Measurements from ENCODE around the gene BPTF.
A peak's percentile ranks its signal among the peaks of the same experiment; 100 is the strongest.
"Not testable (repeated sequence)": the region's sequence is repeated elsewhere in the genome, so short reads cannot be mapped to it uniquely, and the experiment has no call there.

BPTF gene

DNA sequence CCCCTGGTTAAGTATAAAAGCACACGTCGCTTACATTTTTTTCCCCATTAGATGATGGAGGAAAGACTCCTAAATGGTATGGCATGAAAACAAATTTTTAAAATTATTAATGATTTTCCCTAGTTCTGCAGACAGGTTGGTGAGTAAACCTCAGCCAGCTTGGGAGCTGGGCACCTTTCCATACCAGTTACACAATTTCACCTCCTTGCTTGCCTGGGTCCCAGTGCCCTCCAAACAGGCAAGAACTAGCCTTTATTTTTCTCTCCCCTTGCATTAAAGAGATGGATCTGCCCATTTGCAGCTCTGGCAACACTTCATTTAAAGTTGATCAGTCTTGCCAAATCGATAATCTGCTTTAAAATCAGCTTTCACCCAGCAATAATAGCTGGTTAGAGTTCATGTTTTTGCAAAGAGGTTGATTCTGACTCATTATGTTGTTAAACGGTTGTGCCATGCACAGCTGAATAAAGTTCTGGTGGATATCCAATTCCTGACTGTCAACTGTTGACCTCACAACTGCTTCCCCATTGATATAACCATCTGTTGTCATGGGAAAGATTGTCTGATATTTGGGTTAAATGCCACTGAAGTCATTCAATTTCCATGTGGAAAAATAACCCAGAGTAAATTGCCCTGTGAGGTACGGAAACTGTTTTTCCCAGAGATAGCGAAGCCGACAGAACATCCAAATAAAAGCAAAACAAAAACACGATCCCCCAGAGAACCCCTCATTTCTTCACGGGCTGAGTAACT, 169.7 kb downstream of the BPTF start:
- WGBS, result 49% methylated on average over 7 of the region's 9 CpGs
- peaks cover 25% of the 10 kb centered on the region for H3K27me3 ChIP-seq (ENCODE audit: insufficient read depth, low read length)
- peaks cover 12% of the 10 kb centered on the region for H3K36me3 ChIP-seq (ENCODE audit: insufficient read depth, low read length)
- H3K9ac ChIP-seq (ENCODE audit: low read depth, low read length), result no peak overlapping the region
- H3K4me3 ChIP-seq (ENCODE audit: low read length), result peak overlapping the region; percentile 72
- H3K4me1 ChIP-seq (ENCODE audit: insufficient read depth, low read length), result peaks cover 13% of the 10 kb centered on the region
- H3K27ac ChIP-seq (ENCODE audit: low read depth, low read length), result no peak overlapping the region
- H3K9me3 ChIP-seq (ENCODE audit: insufficient read depth, low read depth, low read length), result no peaks in the 10 kb centered on the region

DNA sequence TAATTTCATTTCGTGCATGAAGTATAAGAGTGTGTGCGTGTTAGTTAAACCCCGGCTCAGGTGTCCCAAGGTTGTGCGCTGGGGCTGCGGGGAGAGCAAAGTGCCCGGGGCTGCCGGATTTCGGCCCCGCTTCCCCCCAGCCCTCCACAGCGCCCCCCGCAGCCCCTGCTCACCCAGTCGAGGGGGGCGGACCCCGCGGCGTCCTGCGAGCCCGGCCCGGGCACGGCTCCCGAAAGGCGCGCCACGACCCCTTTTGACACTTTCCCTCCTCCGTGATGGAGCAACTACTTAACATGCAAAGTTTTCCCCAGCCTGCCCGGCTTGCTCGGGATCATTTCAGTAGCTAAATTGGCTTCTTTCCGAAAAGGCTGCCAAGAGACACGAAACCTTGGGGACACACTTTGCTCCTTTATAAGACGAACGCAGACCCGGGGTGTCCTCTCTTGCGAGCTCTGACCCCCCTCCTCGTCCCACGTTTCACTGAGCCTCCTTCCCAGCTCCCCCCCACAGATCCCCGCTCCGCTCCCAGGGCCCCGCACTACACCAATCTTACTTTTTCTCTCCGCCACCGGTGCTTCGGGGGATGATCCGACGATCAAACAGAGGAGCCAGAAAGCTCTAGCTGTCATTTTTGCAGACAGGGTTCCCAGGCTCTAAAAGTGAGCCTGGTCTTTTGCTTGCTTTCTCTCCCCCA, 170.4 kb downstream of the BPTF start:
- WGBS, result under 1% methylated on average over 42 of the region's 43 CpGs

DNA sequence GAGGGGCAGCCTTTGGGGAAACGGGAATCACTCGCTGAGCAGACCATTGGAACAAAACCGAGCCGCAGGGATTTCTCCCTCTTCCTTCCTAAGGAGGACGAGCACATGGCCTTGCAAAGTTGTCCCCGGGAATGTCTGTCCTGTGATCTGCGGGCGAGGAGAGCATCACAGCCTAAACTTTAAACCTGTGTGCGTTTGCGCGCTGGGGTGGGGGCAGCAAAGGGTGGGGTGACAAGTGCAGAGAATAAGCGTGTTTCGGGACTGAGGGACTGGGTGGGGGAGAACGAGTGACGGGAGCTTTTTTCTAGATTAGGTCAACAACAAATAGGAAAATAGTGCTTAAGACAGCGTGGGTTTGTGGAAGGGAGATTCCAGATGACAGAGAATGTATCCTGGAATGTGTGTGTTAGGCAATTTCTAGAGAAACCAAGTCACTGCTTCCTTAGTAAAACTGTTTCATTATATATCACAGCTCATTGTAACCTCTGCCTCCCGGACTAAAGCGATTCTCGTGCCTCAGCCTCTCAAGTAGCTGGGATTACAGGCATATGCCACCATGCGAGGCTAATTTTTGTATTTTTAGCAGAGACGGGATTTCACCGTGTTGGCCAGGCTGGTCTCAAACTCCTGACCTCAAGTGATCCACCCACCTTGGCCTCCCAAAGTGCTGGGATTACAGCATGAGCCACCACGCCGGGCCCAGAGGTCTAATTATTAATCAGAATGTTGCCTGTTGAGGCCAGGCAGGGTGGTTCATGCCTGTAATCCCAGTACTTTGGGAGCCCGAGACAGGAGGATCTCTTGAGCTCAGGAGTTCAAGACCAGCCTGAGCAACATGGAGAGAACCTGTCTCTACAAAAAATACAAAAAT, 171.2 kb downstream of the BPTF start, which contains the start of gene C17orf58:
C17orf58 (minus strand) TSS at position 169 of the 871 bp plus-strand sequence. CDS start 271 bp downstream, outside the sequence.
- Histone ChIP-seq H3K27me3 (ENCODE audit: insufficient read depth, low read length) (peaks cover 25% of the 10 kb centered on the region), H3K9ac (ENCODE audit: low read depth, low read length) (0 out of 2 replicates have a peak within 1 kb of the TSS, but pooled peaks have one; percentile 26), H3K4me1 (ENCODE audit: insufficient read depth, low read length) (peaks cover 13% of the 10 kb centered on the region), H3K4me3 (ENCODE audit: low read length) (peak within 1 kb of the TSS; percentile 72)
- not testable (repeated sequence) for H3K9me3 ChIP-seq (ENCODE audit: insufficient read depth, low read depth, low read length); H3K27ac ChIP-seq (ENCODE audit: low read depth, low read length); H3K36me3 ChIP-seq (ENCODE audit: insufficient read depth, low read length)
- WGBS, result 32% methylated on average over 25 of the region's 25 CpGs

More for the DNA sequence above, 170.4 kb downstream of the BPTF start:
- 0 out of 2 replicates have a peak overlapping the region, but pooled peaks have one; percentile 26 for H3K9ac ChIP-seq (ENCODE audit: low read depth, low read length)
- H3K9me3 ChIP-seq (ENCODE audit: insufficient read depth, low read depth, low read length), result no peaks in the 10 kb centered on the region
- peaks cover 13% of the 10 kb centered on the region for H3K4me1 ChIP-seq (ENCODE audit: insufficient read depth, low read length)
- H3K36me3 ChIP-seq (ENCODE audit: insufficient read depth, low read length), result peaks cover 12% of the 10 kb centered on the region
- peaks cover 25% of the 10 kb centered on the region for H3K27me3 ChIP-seq (ENCODE audit: insufficient read depth, low read length)
- H3K4me3 ChIP-seq (ENCODE audit: low read length), result peak overlapping the region; percentile 72
- H3K27ac ChIP-seq (ENCODE audit: low read depth, low read length), result no peak overlapping the region

DNA sequence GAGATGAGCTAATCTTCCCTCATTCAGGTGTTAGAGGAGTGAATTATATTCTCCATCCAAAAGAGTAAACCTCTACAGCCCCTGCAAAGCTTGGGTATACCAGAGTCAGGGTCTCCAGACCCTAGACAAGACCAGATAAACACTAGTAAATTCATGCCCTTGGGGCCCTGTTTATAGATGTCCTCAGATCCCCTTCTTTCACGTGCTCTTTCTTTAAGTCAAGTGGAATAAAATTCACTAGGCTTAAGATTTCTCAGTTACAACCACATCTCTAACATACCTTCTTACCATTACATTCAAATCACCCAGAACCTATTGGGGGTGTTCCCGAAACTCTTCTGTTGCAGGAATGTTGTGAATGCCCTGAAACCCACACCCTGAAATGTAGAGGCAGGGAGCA, 173.2 kb downstream of the BPTF start:
- H3K4me3 ChIP-seq (ENCODE audit: low read length), result no peak overlapping the region
- no peaks in the 10 kb centered on the region for H3K36me3 ChIP-seq (ENCODE audit: insufficient read depth, low read length)
- H3K27ac ChIP-seq (ENCODE audit: low read depth, low read length), result no peak overlapping the region
- H3K9ac ChIP-seq (ENCODE audit: low read depth, low read length), result no peak overlapping the region
- H3K27me3 ChIP-seq (ENCODE audit: insufficient read depth, low read length), result peaks cover 25% of the 10 kb centered on the region
- H3K9me3 ChIP-seq (ENCODE audit: insufficient read depth, low read depth, low read length), result no peaks in the 10 kb centered on the region
- H3K4me1 ChIP-seq (ENCODE audit: insufficient read depth, low read length), result peaks cover 10% of the 10 kb centered on the region
- 89% methylated on average over 2 of the region's 2 CpGs for WGBS

DNA sequence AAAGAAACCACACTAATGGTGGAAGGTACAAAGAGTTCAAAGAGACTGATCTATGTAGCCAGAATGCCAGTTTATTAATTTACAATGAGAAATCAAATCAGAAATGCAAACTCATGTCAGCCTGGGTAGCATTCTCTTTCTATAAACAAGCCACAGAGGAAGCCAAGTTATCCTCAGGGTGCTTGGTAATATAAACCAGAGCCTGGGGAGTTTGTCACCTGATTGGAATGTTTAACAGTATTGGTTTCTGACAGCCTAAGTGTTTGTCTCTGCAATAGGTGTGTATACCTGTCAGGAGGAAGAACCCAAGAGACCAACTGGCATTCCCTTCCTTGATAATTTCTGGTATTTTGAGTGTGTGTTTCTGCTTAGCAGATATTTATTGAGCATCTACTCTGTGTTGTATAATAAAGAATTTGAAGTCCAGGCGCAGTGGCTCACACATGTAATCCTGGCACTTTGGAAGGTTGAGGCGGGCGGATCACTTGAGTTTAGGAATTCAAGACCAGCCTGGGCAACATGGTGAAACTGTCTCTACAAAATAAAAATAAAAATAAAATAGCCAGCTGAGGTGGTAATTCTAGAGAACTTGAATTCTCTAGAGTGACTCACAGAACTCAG, 174.1 kb downstream of the BPTF start:
- no peak overlapping the region for H3K27ac ChIP-seq (ENCODE audit: low read depth, low read length)
- no peaks in the 10 kb centered on the region for H3K9me3 ChIP-seq (ENCODE audit: insufficient read depth, low read depth, low read length)
- WGBS, result 94% methylated on average over 3 of the region's 3 CpGs
- H3K4me3 ChIP-seq (ENCODE audit: low read length), result no peak overlapping the region
- peaks cover 25% of the 10 kb centered on the region for H3K27me3 ChIP-seq (ENCODE audit: insufficient read depth, low read length)
- no peak overlapping the region for H3K9ac ChIP-seq (ENCODE audit: low read depth, low read length)
- H3K4me1 ChIP-seq (ENCODE audit: insufficient read depth, low read length), result peaks cover 10% of the 10 kb centered on the region
- H3K36me3 ChIP-seq (ENCODE audit: insufficient read depth, low read length), result no peaks in the 10 kb centered on the region

DNA sequence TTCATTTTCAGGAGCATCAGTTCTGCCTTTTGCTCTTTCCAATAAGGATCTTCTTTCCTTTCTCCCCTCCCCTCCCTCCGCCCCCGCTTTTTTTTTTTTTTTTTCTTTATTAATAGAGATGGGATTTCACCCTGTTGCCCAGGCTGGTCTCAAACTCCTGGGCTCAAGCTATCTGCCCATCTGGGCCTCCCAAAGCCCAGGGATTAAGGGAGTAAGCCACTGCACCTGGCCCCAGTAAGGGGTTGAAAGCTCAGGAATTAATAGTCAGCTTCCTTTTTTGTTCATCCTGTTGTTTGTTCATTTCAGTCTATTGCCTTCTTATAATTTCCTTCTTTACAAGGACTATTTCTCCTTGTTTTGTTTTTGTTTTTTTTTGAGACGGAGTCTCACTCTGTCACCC, 178.9 kb downstream of the BPTF start:
- H3K4me3 ChIP-seq (ENCODE audit: low read length), result no peak overlapping the region
- 100% methylated on average over 1 of the region's 3 CpGs for WGBS
- H3K27ac ChIP-seq (ENCODE audit: low read depth, low read length), result no peak overlapping the region
- no peaks in the 10 kb centered on the region for H3K9me3 ChIP-seq (ENCODE audit: insufficient read depth, low read depth, low read length)
- no peaks in the 10 kb centered on the region for H3K36me3 ChIP-seq (ENCODE audit: insufficient read depth, low read length)
- H3K4me1 ChIP-seq (ENCODE audit: insufficient read depth, low read length), result no peaks in the 10 kb centered on the region
- H3K27me3 ChIP-seq (ENCODE audit: insufficient read depth, low read length), result no peaks in the 10 kb centered on the region
- H3K9ac ChIP-seq (ENCODE audit: low read depth, low read length), result no peak overlapping the region

DNA sequence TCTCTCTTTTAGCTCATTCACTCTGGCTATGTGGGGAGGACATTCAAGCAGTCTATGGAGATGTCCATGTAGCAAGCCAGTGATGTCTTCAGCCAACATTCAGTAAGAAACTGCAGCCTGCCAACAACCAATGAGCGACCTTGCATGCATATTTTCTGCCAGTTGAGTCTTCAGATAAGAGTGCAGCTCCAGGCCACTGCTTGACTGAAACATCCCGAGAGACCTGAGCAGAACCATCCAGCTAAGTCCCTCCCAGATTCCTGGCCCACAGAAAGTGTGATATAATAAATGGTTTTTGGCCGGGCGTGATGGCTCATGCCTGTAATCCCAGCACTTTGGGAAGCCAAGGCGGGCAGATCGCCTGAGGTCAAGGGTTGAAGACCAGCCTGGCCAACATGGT, 181.5 kb downstream of the BPTF start:
- H3K9me3 ChIP-seq (ENCODE audit: insufficient read depth, low read depth, low read length), result no peaks in the 10 kb centered on the region
- 91% methylated on average over 6 of the region's 6 CpGs for WGBS
- H3K27ac ChIP-seq (ENCODE audit: low read depth, low read length), result no peak overlapping the region
- no peak overlapping the region for H3K4me3 ChIP-seq (ENCODE audit: low read length)
- H3K27me3 ChIP-seq (ENCODE audit: insufficient read depth, low read length), result no peaks in the 10 kb centered on the region
- H3K4me1 ChIP-seq (ENCODE audit: insufficient read depth, low read length), result no peaks in the 10 kb centered on the region
- no peak overlapping the region for H3K9ac ChIP-seq (ENCODE audit: low read depth, low read length)
- no peaks in the 10 kb centered on the region for H3K36me3 ChIP-seq (ENCODE audit: insufficient read depth, low read length)

DNA sequence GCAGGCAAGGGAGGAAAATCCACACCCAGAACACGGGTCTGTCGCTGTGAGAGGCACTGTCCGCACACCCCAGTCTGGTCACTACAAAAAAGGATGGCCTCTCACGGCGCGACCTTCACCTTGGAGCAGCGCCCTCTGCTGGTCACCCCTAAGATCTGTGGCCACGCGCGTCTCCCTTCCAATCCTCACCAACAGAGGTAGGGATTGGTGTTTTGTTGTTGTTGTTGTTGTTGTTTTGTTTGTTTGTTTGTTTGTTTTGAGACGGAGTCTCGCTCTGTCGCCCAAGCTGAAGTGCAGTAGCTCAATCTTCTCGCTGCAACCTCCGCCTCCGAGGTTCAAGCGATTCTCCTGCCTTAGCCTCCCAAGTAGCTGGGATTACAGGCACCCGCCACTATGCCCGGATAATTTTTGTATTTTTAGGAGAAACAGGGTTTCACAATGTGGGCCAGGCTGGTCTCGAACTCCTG, 185.9 kb downstream of the BPTF start:
- no peak overlapping the region for H3K9ac ChIP-seq (ENCODE audit: low read depth, low read length)
- peak overlapping the region; percentile 2; the same call in 1 of the 2 replicates for H3K4me3 ChIP-seq (ENCODE audit: low read length)
- no peaks in the 10 kb centered on the region for H3K27me3 ChIP-seq (ENCODE audit: insufficient read depth, low read length)
- no peak overlapping the region for H3K27ac ChIP-seq (ENCODE audit: low read depth, low read length)
- no peaks in the 10 kb centered on the region for H3K4me1 ChIP-seq (ENCODE audit: insufficient read depth, low read length)
- WGBS, result 48% methylated on average over 20 of the region's 20 CpGs
- no peaks in the 10 kb centered on the region for H3K36me3 ChIP-seq (ENCODE audit: insufficient read depth, low read length)
- H3K9me3 ChIP-seq (ENCODE audit: insufficient read depth, low read depth, low read length), result no peaks in the 10 kb centered on the region

DNA sequence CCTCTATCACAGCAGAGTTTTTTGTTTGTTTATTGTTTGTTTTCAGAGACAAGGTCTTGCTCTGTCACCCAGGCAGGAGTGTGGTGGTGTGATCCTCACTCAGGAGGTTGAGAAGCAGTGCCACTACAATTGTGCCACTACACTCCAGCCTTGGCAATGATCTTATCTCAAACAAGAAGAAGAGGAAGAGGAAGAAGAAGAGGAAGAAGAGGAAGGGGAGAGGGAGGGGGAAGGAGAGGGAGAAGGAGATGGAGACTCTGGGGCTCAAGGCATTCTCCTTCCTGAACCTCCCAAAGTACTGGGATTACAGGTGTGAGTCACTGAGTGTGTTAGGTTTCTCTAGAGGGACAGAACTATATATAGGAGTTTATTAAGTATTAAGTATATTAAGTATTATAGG, 188.1 kb downstream of the BPTF start:
- no peaks in the 10 kb centered on the region for H3K4me1 ChIP-seq (ENCODE audit: insufficient read depth, low read length)
- no peak overlapping the region for H3K9ac ChIP-seq (ENCODE audit: low read depth, low read length)
- no peak overlapping the region for H3K27ac ChIP-seq (ENCODE audit: low read depth, low read length)
- no peaks in the 10 kb centered on the region for H3K36me3 ChIP-seq (ENCODE audit: insufficient read depth, low read length)
- H3K4me3 ChIP-seq (ENCODE audit: low read length), result no peak overlapping the region
- no peaks in the 10 kb centered on the region for H3K27me3 ChIP-seq (ENCODE audit: insufficient read depth, low read length)
- no peaks in the 10 kb centered on the region for H3K9me3 ChIP-seq (ENCODE audit: insufficient read depth, low read depth, low read length)

DNA sequence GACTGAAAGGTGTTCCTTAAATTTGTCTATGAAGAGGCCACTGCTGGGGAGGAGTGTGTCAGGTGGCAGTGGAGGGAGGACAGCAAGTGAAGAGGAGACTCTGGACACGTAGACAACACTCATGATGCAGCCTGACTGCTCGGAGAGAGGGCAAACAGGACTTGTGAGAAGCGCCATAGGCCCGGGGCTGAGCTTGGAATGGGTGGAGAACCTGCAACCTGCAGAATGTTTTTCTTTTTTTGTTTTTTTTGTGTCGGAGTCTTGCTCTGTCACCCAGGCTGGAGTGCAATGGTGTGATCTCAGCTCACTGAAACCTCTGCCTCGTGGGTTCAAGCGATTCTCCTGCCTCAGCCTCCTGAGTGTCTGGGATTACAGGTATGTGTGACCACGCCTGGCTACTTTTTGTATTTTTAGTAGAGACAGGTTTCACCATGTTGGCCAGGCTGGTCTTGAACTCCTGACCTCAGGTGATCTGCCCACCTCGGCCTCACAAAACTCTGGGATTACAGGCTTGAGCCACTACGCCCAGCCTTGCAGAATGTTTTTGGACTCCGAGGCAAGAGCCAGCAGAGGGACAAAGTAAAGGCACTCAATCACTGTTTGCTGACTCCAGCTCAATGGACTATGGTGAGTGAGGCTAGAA, 189.9 kb downstream of the BPTF start:
- no peak overlapping the region for H3K9ac ChIP-seq (ENCODE audit: low read depth, low read length)
- H3K27ac ChIP-seq (ENCODE audit: low read depth, low read length), result no peak overlapping the region
- 91% methylated on average over 11 of the region's 11 CpGs for WGBS

More for the DNA sequence above, 189.9 kb downstream of the BPTF start:
- no peaks in the 10 kb centered on the region for H3K27me3 ChIP-seq (ENCODE audit: insufficient read depth, low read length)
- H3K36me3 ChIP-seq (ENCODE audit: insufficient read depth, low read length), result no peaks in the 10 kb centered on the region
- H3K4me3 ChIP-seq (ENCODE audit: low read length), result no peak overlapping the region
- H3K4me1 ChIP-seq (ENCODE audit: insufficient read depth, low read length), result no peaks in the 10 kb centered on the region
- no peaks in the 10 kb centered on the region for H3K9me3 ChIP-seq (ENCODE audit: insufficient read depth, low read depth, low read length)

All from HUES64 (cell line).